Measurements from ENCODE around the gene ALOX5AP. TPM values are rescaled to one million over a fixed set of nuclear protein-coding genes. Genes with fewer than 3 reads are reported as not detected.

The ALOX5AP gene
- total and polyA plus RNA-seq, 2 donors (not counting 1 experiment from before 2014, with no cell fraction given) = 0.17 to 0.25 TPM

DNA sequence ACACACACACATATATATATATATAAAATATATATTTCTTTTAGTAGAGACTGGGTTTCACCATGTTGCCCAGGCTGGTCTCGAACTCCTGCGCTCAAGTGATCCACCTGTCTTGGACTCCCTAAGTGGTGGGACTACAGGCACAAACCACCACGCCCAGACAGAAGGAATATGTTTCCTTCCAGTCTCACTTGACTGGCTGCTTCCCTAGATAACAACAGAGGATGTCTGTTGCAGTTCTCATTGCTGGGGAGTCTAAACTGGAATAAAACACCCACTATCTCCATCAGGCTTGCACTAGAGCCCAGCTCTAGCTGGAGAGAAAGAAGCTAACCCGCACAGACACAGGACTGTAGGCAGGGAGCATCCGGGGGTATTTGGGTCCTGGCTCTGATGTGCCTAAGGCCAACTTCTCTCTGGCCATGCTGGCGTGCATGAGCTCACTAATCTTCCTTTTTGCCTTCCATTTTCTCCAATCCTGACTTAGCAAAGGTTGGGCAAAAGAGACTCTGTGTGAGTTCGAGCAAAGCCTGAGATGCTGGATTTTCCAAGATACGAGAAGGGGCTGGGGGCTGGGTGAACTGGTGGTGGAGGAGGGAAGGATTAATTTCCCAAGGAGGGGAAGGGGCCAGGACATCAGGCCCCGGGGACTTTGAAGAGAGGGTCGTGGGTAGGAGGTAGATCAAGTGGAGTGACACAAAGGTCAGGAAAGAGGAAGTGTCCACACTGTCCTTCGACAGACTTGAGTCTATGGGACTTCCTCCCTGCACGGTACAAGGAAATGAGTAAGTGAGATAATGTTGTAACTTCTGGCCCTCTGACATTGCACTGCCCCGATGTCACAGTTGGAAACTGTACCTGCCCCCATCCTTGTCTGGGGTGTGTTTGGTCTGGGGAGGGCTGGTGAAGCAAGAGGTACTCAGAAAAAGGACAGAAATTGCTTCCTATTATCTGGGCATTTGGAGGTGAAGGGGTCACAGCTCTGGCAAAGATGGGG lies 22.5 kb upstream of the ALOX5AP start:
- H2AFZ ChIP-seq (ENCODE audit: low read length) = no peak overlapping the region
- H3K4me2 ChIP-seq (ENCODE audit: extremely low read depth, insufficient read depth, low read length) = no peak overlapping the region

DNA sequence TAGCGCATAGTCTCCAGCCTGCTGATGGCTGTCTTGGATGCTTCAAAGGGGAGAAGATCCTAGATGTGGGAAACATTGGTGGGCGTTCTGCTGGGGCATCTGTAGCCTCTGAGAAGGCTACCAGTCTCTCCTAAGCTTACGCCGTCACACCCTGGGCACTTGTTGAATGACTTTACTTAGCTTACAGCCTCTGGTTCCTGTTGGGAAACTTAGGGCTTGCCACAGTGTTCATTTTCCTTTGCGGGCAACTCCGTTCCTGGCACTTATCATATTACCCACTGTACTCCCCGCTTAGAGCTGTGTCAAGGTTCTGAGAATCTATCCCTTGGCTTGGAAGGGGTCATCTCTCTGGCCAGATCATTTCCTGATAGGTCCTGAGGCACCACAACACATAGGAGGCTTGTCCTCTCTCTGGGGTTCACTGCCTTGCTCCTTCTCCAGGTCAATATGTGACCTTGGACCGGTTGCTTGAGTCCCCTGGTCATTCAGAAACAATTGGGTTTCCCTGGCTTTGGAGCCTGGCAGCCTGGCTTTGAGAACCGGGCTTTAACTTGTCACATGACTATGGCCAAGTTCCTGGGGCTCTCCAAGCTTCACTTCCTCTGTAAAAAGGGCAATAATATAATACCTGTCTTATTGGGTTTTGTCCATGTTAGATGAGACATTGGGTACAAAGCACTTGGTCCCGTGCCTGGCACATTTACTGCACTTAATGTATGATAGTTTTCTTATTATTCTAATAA lies 20.5 kb upstream of the ALOX5AP start:
- Histone ChIP-seq H3K4me2 (ENCODE audit: extremely low read depth, insufficient read depth, low read length) (no peak overlapping the region), H3K27me3 (ENCODE audit: control insufficient read depth, insufficient read depth, low read length) (no peaks in the 10 kb centered on the region), H2AFZ (ENCODE audit: low read length) (no peak overlapping the region), H3K79me2 (ENCODE audit: control insufficient read depth, insufficient read depth, low read length) (no peaks in the 10 kb centered on the region), H3K4me3 (replicated peaks in 1 of 4; ENCODE audit: control extremely low read depth in 1 of 4, insufficient read depth in 1 of 4, low read depth in 3 of 4, low read length in 4 of 4) (no peak overlapping the region), H3K4me1 (ENCODE audit: control insufficient read depth, extremely low read depth, insufficient read depth, low read length) (peaks cover 12% of the 10 kb centered on the region), H4K20me1 (ENCODE audit: control insufficient read depth, extremely low read depth, insufficient read depth, low read length) (no peaks in the 10 kb centered on the region), H3K36me3 (ENCODE audit: control insufficient read depth, insufficient read depth, low read length) (no peaks in the 10 kb centered on the region), H3K9ac (ENCODE audit: insufficient read depth, low read length) (no peak overlapping the region), H3K9me3 (ENCODE audit: control insufficient read depth, insufficient read depth, low read depth, low read length) (no peaks in the 10 kb centered on the region), H3K27ac (ENCODE audit: insufficient read depth, low read length) (no peak overlapping the region)
- DNase-seq (ENCODE audit: low read depth in 2 of 2) = no peak
- TF ChIP-seq, protein P1, sequence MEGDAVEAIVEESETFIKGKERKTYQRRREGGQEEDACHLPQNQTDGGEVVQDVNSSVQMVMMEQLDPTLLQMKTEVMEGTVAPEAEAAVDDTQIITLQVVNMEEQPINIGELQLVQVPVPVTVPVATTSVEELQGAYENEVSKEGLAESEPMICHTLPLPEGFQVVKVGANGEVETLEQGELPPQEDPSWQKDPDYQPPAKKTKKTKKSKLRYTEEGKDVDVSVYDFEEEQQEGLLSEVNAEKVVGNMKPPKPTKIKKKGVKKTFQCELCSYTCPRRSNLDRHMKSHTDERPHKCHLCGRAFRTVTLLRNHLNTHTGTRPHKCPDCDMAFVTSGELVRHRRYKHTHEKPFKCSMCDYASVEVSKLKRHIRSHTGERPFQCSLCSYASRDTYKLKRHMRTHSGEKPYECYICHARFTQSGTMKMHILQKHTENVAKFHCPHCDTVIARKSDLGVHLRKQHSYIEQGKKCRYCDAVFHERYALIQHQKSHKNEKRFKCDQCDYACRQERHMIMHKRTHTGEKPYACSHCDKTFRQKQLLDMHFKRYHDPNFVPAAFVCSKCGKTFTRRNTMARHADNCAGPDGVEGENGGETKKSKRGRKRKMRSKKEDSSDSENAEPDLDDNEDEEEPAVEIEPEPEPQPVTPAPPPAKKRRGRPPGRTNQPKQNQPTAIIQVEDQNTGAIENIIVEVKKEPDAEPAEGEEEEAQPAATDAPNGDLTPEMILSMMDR (conservative IDR thresholded peaks at IDR 0.05 in 1 of 2, IDR thresholded peaks at IDR 0.05 in 1 of 2; ENCODE audit: low read depth in 1 of 2, low read length in 2 of 2) = no peak
- TF ChIP-seq EZH2 (IDR thresholded peaks at IDR 0.05; ENCODE audit: low read length, missing control alignments) = no peak

More for the DNA sequence above, 22.5 kb upstream of the ALOX5AP start:
- no peaks in the 10 kb centered on the region for H3K36me3 ChIP-seq (ENCODE audit: control insufficient read depth, insufficient read depth, low read length)
- TF ChIP-seq, protein P1 (conservative IDR thresholded peaks at IDR 0.05 in 1 of 2, IDR thresholded peaks at IDR 0.05 in 1 of 2; ENCODE audit: low read depth in 1 of 2, low read length in 2 of 2) = no peak
- TF ChIP-seq EZH2 (IDR thresholded peaks at IDR 0.05; ENCODE audit: low read length, missing control alignments) = no peak
- no peak overlapping the region for H3K9ac ChIP-seq (ENCODE audit: insufficient read depth, low read length)
- DNase-seq (ENCODE audit: low read depth in 2 of 2) = no peak
- no peak overlapping the region for H3K4me3 ChIP-seq (replicated peaks in 1 of 4; ENCODE audit: control extremely low read depth in 1 of 4, insufficient read depth in 1 of 4, low read depth in 3 of 4, low read length in 4 of 4)
- H3K4me1 ChIP-seq (ENCODE audit: control insufficient read depth, extremely low read depth, insufficient read depth, low read length) = no peaks in the 10 kb centered on the region
- H3K27me3 ChIP-seq (ENCODE audit: control insufficient read depth, insufficient read depth, low read length) = no peaks in the 10 kb centered on the region
- H3K27ac ChIP-seq (ENCODE audit: insufficient read depth, low read length) = no peak overlapping the region
- H3K9me3 ChIP-seq (ENCODE audit: control insufficient read depth, insufficient read depth, low read depth, low read length) = no peaks in the 10 kb centered on the region
- no peaks in the 10 kb centered on the region for H4K20me1 ChIP-seq (ENCODE audit: control insufficient read depth, extremely low read depth, insufficient read depth, low read length)
- H3K79me2 ChIP-seq (ENCODE audit: control insufficient read depth, insufficient read depth, low read length) = no peaks in the 10 kb centered on the region

DNA sequence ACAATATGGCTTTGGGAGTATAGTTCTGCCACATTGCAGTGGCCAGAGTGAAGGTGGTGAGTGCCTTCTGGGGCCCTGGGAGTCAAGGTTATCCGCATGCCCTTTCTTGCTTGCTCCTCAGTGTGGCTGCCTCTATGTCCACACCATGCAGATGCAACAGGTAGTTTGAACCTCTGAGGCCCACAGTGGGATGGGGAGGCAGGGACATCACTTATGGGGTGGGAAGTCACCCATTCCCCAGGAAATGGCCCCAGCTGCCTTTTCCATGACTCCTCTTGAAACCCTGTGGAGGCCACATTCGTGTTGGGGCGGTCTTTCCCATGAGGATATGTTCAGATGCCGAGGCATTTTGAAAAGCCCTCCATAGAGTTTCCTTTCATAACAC lies 20.0 kb upstream of the ALOX5AP start:
- H3K27ac ChIP-seq (ENCODE audit: insufficient read depth, low read length) = no peak overlapping the region
- no peak overlapping the region for H2AFZ ChIP-seq (ENCODE audit: low read length)
- no peaks in the 10 kb centered on the region for H3K9me3 ChIP-seq (ENCODE audit: control insufficient read depth, insufficient read depth, low read depth, low read length)
- H3K36me3 ChIP-seq (ENCODE audit: control insufficient read depth, insufficient read depth, low read length) = no peaks in the 10 kb centered on the region
- H3K79me2 ChIP-seq (ENCODE audit: control insufficient read depth, insufficient read depth, low read length) = no peaks in the 10 kb centered on the region
- no peak overlapping the region for H3K4me2 ChIP-seq (ENCODE audit: extremely low read depth, insufficient read depth, low read length)
- H3K4me3 ChIP-seq (replicated peaks in 1 of 4; ENCODE audit: control extremely low read depth in 1 of 4, insufficient read depth in 1 of 4, low read depth in 3 of 4, low read length in 4 of 4) = no peak overlapping the region
- TF ChIP-seq, protein P1 (conservative IDR thresholded peaks at IDR 0.05 in 1 of 2, IDR thresholded peaks at IDR 0.05 in 1 of 2; ENCODE audit: low read depth in 1 of 2, low read length in 2 of 2) = no peak
- no peak for TF ChIP-seq EZH2 (IDR thresholded peaks at IDR 0.05; ENCODE audit: low read length, missing control alignments)
- no peaks in the 10 kb centered on the region for H3K27me3 ChIP-seq (ENCODE audit: control insufficient read depth, insufficient read depth, low read length)
- H3K4me1 ChIP-seq (ENCODE audit: control insufficient read depth, extremely low read depth, insufficient read depth, low read length) = peaks cover 16% of the 10 kb centered on the region
- no peak overlapping the region for H3K9ac ChIP-seq (ENCODE audit: insufficient read depth, low read length)
- DNase-seq (ENCODE audit: low read depth in 2 of 2) = no peak
- H4K20me1 ChIP-seq (ENCODE audit: control insufficient read depth, extremely low read depth, insufficient read depth, low read length) = no peaks in the 10 kb centered on the region

Measured in fibroblast of lung (primary cell).